Measurements from ENCODE around the gene UBTD1. TPM values are rescaled to one million over a fixed set of nuclear protein-coding genes. Genes with fewer than 3 reads are reported as not detected.

Gene UBTD1
- total RNA-seq, 1 donor from 2014 or later: 11.6 TPM

- Mint-ChIP-seq H3K9me3 (no peaks in the 10 kb centered on the region), H3K36me3 (no peaks in the 10 kb centered on the region), H3K4me3 (no peak overlapping the region), H3K27me3 (no peaks in the 10 kb centered on the region), H3K4me1 (ENCODE audit: unreplicated experiment) (no peaks in the 10 kb centered on the region), H3K27ac (no peak overlapping the region)
- TF ChIP-seq, protein P1, sequence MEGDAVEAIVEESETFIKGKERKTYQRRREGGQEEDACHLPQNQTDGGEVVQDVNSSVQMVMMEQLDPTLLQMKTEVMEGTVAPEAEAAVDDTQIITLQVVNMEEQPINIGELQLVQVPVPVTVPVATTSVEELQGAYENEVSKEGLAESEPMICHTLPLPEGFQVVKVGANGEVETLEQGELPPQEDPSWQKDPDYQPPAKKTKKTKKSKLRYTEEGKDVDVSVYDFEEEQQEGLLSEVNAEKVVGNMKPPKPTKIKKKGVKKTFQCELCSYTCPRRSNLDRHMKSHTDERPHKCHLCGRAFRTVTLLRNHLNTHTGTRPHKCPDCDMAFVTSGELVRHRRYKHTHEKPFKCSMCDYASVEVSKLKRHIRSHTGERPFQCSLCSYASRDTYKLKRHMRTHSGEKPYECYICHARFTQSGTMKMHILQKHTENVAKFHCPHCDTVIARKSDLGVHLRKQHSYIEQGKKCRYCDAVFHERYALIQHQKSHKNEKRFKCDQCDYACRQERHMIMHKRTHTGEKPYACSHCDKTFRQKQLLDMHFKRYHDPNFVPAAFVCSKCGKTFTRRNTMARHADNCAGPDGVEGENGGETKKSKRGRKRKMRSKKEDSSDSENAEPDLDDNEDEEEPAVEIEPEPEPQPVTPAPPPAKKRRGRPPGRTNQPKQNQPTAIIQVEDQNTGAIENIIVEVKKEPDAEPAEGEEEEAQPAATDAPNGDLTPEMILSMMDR (conservative IDR thresholded peaks at IDR 0.05): no peak
- DNase-seq (ENCODE audit: extremely low spot score, unreplicated experiment): no peak
Measured at GRCh38 chr10:97577701-97578100, 79.0 kb downstream of the UBTD1 start.

GRCh38 chr10:97578171-97578844, 79.6 kb downstream of the UBTD1 start:
- no peaks in the 10 kb centered on the region for H3K4me1 Mint-ChIP-seq (ENCODE audit: unreplicated experiment)

DNA sequence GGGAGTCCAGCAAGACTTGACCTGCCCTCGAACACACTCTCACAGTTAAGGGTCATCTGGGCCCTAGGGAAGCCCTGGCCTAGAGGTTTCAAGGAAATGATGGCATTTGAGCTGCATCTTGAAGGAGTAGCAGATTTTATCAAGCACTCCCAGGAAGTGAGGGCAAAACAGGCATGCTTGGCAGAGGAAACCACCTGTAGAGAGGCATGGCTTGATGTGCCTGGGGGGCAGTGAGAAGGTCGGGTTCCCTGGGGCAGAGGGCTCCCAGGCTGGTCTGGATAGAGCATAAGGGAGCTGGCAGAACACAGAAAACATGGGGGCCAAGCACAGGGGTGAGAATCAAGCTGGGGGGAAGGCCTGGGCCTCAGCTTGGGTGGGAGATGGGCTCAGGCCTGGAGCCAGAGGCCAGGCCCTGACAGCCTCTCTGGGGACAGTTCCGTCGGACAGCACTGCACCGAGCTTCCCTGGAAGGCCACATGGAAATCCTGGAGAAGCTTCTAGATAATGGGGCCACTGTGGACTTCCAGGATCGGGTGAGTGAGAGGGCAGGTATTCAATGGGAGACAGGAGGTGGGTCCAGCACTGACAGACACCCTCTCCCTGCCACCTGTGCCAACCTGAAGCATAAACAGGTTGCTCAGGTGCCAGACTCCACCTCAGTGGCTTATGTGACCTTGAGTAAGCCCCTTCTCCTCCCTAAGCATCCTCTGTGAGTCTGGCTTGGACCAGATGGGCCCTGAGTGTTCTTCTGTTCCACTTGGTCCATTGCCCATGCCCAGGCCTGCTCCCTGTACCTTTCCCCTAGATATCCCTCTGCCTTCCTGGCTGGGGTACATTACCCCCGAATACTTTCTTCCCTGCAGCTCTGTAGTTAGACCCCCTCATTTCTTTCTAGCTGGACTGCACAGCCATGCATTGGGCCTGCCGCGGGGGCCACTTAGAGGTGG, 82.0 kb downstream of the UBTD1 start:
- H3K4me1 Mint-ChIP-seq (ENCODE audit: unreplicated experiment): peaks cover 16% of the 10 kb centered on the region
- no peaks in the 10 kb centered on the region for H3K36me3 Mint-ChIP-seq
- H3K9me3 Mint-ChIP-seq: no peaks in the 10 kb centered on the region
- no peak overlapping the region for H3K4me3 Mint-ChIP-seq
- H3K27me3 Mint-ChIP-seq: no peaks in the 10 kb centered on the region
- no peak for DNase-seq (ENCODE audit: extremely low spot score, unreplicated experiment)
- TF ChIP-seq, protein P1 (conservative IDR thresholded peaks at IDR 0.05): no peak
- H3K27ac Mint-ChIP-seq: no peak overlapping the region

More at GRCh38 chr10:97578171-97578844, 79.6 kb downstream of the UBTD1 start:
- TF ChIP-seq, protein P1 (conservative IDR thresholded peaks at IDR 0.05): no peak
- Mint-ChIP-seq H3K27ac (no peak overlapping the region), H3K36me3 (no peaks in the 10 kb centered on the region), H3K9me3 (no peaks in the 10 kb centered on the region), H3K4me3 (no peak overlapping the region), H3K27me3 (no peaks in the 10 kb centered on the region)
- DNase-seq (ENCODE audit: extremely low spot score, unreplicated experiment): no peak

GRCh38 chr10:97582169-97582568, 83.4 kb downstream of the UBTD1 start:
- H3K27me3 Mint-ChIP-seq: no peaks in the 10 kb centered on the region
- H3K4me3 Mint-ChIP-seq: no peak overlapping the region
- no peak overlapping the region for H3K27ac Mint-ChIP-seq
- peaks cover 16% of the 10 kb centered on the region for H3K4me1 Mint-ChIP-seq (ENCODE audit: unreplicated experiment)
- no peaks in the 10 kb centered on the region for H3K36me3 Mint-ChIP-seq
- H3K9me3 Mint-ChIP-seq: no peaks in the 10 kb centered on the region
- TF ChIP-seq, protein P1 (conservative IDR thresholded peaks at IDR 0.05): no peak
- DNase-seq (ENCODE audit: extremely low spot score, unreplicated experiment): no peak

DNA sequence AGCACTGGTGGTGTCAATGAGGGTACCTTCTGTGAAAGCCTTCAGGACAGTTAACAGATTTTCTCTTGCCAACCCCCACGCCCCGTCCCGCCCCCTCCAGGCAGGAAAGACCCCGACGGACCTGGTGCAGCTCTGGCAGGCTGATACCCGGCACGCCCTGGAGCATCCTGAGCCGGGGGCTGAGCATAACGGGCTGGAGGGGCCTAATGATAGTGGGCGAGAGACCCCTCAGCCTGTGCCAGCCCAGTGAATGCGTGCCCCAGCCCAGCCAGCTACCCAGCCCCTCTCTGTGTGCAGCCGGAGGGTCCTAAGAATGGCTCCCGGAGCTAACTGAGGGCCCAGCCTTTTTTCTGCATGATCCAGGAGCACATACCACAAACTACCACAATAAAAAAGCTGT, 84.8 kb downstream of the UBTD1 start:
- Mint-ChIP-seq H3K9me3 (no peaks in the 10 kb centered on the region), H3K4me3 (no peak overlapping the region), H3K36me3 (no peaks in the 10 kb centered on the region), H3K27me3 (no peaks in the 10 kb centered on the region), H3K4me1 (ENCODE audit: unreplicated experiment) (peaks cover 16% of the 10 kb centered on the region), H3K27ac (no peak overlapping the region)
- TF ChIP-seq, protein P1 (conservative IDR thresholded peaks at IDR 0.05): no peak
- DNase-seq (ENCODE audit: extremely low spot score, unreplicated experiment): no peak

All from type B pancreatic cell (in vitro differentiated cells).